GM19238 (cell line): ENCODE results near the gene ID2.

Experiments used
- DNase-seq: peaks from one replicate; pipeline ENCODE4 v3.0.0; 2011; ENCODE audit warnings: low spot score; ENCODE audit not compliant: insufficient read length

The ID2 gene

GRCh38 chr2:8669157-8669817 is 12.6 kb upstream of the ID2 start:
- DNase-seq: no peak

- DNase-seq: no peak
Measured at GRCh38 chr2:8670580-8670979, 11.3 kb upstream of the ID2 start.

- DNase-seq: no peak
Measured at GRCh38 chr2:8671176-8671575, 10.7 kb upstream of the ID2 start.

GRCh38 chr2:8671802-8672201 is 10.1 kb upstream of the ID2 start:
- DNase-seq: no peak

GRCh38 chr2:8672940-8673339 is 8.9 kb upstream of the ID2 start:
- DNase-seq: no peak

- no peak for DNase-seq
Measured at GRCh38 chr2:8673381-8673780, 8.5 kb upstream of the ID2 start.

- no peak for DNase-seq
Measured at GRCh38 chr2:8674420-8675009, 7.3 kb upstream of the ID2 start.

GRCh38 chr2:8675543-8675942 is 6.3 kb upstream of the ID2 start:
- DNase-seq: no peak

- no peak for DNase-seq
Measured at GRCh38 chr2:8676191-8676920, 5.5 kb upstream of the ID2 start.

- DNase-seq: no peak
Measured at GRCh38 chr2:8676921-8677645, 4.8 kb upstream of the ID2 start.

GRCh38 chr2:8677646-8678592 is 3.9 kb upstream of the ID2 start:
- DNase-seq: no peak

- DNase-seq: peak; percentile 86
Measured at GRCh38 chr2:8678731-8679566, 2.9 kb upstream of the ID2 start.

GRCh38 chr2:8679567-8679826 is 2.4 kb upstream of the ID2 start:
- DNase-seq: no peak

GRCh38 chr2:8679827-8680731 is 1.8 kb upstream of the ID2 start:
- no peak for DNase-seq

GRCh38 chr2:8680822-8681760 is 765 bp upstream of the ID2 start:
- DNase-seq: peak; percentile 36

GRCh38 chr2:8682719-8683667 is 1.1 kb downstream of the ID2 start:
- no peak for DNase-seq

- no peak for DNase-seq
Measured at GRCh38 chr2:8684540-8684877, 2.7 kb downstream of the ID2 start.
